ENCODE data around the gene NAAA.
A peak's percentile ranks its signal among the peaks of the same experiment; 100 is the strongest.
"Not testable (repeated sequence)": the region's sequence is repeated elsewhere in the genome, so short reads cannot be mapped to it uniquely, and the experiment has no call there.

The NAAA gene

DNA sequence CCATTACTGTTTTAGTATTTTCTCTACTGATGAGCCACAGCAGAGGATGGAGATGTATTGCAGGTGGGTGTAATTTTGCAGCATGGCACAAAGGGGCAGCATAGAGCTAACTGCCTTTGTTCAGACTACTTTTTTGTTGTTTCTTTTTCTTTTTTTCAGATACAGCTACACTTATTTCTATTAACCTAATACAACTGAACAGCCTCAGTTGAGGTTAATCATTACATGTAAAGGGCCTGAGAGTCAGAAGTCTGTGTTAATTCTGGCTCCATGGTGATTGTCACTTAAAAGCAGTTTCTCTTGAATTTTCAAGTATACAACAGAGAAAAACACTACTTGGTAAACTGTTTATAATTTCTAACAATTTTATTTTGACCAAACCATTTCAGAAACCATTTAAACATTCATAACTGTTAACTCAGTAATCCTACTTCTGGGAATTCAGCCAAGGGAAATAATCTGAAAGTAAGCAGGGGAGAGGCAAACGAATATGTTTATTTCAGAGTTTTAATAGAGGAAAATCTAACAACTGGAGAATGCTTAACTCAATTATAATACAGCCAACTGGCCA, 24.6 kb downstream of the NAAA start:
- DNase-seq, result peak; percentile 26

DNA sequence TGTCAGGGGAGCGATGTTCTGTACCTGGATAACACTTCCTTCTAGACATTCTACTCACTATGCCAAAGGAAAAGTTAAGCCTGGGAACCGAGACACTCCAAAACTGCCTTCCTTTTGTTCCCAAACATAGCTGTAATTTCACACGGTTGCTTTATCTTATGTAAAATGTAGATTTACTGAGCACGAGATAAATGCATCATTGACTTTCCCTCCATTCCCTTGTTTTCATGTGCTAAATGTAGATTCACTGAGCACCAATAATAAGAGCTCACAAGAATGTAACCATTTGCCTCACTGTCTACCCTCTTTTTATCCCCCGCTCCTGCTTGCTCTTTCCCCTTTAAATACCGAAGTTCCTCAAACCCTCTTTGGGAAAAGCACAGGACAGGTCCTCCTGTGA, 27.8 kb downstream of the NAAA start:
- no peak for DNase-seq

DNA sequence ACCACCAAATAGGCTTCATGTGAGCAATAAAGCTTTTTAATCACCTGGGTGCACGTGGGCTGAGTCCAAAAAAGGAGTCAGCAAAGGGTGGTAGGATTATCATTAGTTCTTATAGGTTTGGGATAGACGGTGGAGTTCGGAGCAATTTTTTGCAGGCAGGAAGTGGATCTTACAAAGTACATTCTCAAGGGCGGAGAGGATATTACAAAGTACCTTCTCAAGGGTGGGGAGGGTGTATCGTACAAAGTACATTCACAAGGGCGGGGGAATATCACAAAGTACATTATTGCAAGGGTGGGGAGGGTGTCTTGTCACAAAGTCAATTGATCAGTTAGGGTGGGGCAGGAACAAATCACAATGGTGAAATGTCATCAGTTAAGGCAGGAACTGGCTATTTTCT, 30.0 kb downstream of the NAAA start:
- not testable (repeated sequence) for DNase-seq

DNA sequence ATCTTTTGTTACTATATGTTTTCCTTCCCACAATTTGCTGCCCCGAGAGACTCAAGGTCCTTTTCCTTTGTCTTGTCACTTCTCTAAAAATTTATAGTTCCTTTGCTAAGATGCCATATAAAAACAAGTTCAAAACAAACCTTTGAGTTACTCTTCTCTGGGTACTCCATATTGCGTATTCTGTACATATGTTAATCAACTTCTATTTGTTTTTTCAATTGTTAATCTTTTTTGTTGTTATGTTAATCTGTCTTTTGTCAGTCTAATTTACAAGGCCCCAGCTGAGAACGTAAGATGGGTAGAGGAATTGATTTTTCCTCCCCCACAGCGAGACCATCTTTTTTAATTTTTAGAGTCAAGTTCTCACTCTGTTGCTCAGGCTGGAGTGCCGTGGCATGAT, 31.4 kb downstream of the NAAA start:
- DNase-seq, result no peak

DNA sequence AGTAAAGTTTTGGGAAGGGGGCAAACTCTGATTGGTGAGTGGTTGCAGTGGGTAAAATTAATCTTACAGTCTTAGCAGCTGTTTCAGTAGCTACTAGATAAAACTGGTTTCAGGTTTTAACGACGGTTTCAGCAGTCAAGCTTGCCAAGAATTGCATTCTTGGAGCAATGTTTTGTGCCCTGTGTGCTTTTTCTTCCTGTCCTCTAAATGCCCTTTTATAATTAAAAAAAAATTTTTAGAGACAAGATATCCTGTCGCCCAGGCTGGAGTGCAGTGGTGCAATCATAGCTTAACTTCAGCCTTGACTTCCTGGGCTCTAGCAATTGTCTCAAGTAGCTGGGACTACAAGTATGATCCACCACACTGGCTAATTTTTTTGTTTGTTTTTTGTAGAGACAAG, 32.3 kb downstream of the NAAA start:
- no peak for DNase-seq

DNA sequence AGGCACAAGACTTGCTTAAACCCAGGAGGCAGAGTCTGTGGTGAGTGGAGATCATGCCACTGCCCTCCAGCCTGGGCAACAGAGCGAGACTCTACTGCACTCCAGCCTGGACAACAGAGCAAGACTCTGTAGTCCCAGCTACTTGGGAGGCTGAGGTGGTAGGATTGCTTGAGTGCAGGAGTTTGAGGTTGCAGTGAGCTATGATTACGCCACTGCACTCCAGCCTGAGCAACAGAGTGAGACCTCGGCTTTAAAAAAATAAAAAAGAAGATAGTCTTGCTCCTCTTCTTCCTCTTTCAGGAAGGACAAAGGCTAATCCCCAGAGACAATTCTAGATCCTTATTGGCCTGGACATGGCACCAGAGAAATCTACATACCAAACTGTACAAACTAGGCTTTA, 32.8 kb downstream of the NAAA start:
- no peak for DNase-seq

DNA sequence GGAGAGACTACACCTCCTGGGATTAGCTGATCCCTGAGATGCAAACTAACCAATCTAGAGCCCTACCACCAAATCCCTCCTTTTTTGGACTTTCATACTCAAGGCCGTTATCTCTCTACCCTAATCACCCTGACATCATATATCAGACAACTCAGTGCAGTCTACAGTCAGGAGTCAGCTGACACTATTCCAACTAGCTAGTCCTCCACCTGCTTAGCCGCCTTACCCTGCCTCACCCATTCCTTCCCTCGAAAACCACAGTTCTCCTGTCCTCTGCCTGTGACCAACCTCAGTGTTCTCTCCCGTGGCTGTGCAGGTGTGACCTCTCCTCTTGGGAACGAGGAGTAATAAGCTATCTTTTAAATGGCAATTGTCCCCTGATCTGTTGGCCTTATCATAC, 36.7 kb downstream of the NAAA start:
- DNase-seq, result no peak

DNA sequence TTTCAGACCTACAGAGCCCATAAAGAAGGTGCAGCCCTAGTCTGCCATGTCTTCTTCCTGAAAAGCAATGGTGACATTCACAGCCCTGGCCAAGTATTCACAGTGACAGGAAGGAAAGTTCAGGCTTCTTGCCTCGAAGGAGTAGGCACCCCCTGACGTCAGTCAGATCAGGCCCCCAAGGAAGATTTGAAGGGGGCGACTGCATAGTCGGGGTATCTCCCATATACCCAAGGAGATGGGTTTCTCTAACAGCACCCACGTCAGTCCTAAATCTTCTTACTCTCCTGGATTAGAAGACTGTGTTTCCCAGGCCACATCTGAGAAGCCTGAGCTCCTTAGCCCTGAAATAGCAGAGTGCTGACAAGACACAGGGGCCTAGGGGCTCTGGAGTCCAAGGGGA, 38.5 kb downstream of the NAAA start, which contains the start of gene PPEF2:
Gene PPEF2, minus strand, starts transcription at position 101 of the 400 bp plus-strand sequence. CDS start 6,127 bp downstream, outside the sequence.
- no peak for DNase-seq

DNA sequence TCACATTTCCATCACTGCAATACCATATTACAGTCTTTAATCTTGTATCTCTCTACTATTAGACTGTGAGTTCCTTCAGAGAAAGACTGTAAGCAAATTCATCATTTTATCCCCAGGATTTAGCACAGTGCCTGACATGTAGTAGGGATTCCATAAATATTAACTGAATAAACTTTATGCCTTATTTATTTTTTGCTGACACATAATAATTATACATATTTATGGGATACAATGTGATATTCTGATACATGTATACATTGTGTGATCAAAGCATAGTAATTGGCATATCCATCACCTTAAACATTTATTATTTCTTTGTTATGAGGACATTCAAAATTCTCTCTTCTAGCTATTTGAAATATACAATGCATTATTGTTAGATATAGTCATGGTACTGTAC, 42.3 kb downstream of the NAAA start:
- no peak for DNase-seq

DNA sequence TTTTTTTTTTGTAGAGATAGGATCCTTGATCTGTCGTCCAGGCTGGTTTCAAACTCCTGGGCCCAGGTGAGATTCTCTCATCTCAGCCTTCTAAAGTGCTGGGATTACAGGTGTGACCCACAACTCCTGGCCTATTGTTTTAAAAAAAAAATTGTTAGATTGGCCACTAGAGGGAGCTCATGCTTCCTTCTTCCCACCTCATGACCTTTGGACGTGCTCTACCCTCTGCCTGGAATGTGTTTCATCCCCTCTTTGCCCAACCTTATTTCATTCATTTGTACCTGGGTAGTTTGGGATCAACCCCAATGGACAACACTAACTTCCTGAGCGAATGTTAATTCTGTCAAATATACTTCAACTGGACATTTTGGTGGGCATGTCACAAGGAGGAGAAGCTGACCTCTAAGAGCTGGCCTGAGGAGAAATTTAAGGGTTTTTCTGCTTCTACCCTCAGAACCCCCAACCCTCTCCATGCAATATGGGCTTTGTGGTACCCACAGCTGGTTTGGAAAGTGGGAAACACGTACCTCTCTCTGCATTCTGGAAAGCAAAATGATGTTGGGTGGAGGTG, 45.0 kb downstream of the NAAA start:
- DNase-seq, result peak; percentile 40

DNA sequence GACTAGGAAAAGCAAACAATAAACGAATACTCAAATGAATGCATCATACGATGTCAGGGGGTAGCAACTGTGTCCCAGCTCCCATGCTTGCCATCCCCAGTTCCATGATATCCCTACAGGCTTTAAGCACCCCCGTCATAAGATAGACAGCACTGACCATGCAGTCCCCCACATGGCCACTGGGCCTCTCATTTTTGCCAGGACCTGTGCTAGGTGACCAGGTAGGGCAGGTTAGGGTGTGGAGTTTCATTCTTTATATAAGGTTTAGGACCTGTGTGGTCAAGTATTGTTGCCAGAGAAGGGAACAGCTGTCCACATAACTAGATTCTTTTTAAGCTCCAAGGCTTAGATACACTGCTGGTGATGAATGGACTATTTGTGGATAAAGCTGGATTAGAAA, 48.3 kb downstream of the NAAA start:
- no peak for DNase-seq

DNA sequence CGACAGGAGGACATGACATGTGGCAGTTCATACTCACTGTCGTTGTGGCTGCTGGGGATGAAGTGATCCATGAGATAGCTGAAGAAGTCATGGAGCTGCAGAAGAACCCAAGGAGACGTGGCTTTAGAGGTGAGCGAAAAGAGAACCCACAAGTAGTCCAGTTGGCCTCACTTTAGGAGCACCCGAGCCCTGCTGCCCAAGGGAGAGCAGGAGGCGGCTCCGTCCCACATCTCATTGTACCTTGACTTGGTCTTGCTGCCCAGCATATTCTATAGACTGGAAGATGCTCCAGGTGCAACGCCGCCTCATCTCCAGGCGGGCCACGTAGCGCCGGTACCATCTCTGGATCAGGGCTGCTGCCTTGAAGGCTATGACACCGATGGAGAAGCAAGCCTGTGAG, 49.2 kb downstream of the NAAA start:
- no peak for DNase-seq

DNA sequence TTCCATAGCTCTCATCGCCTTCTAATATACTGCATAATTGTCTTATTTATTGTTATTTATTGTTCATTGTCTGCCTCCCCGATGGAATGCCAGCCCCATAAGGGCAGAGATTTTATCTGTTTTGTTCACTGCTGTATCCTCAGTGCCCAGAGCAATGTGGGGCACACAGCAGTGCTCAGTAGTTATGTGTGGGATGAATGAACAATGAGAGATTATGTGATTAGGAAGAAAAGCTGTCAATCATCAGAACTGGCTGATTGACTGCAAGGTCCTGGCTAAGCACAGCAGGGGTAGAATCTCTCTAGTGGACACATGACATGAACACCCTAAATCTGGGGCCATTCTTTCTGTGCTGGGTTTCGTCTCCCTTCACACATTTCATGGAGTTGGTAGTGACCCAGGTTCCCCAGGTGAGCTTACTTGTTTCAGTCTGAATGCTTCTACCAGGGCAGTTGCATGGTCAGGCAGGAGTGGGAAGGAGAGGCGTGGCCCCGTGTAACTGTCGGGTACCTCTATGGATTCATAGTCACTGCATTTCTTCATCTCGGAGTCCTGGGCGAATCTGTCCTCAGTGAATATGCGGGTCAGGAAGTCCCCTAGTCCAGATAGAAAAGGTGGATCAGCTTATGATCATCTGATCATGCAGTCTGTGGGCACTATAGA, 51.1 kb downstream of the NAAA start:
- no peak for DNase-seq

DNA sequence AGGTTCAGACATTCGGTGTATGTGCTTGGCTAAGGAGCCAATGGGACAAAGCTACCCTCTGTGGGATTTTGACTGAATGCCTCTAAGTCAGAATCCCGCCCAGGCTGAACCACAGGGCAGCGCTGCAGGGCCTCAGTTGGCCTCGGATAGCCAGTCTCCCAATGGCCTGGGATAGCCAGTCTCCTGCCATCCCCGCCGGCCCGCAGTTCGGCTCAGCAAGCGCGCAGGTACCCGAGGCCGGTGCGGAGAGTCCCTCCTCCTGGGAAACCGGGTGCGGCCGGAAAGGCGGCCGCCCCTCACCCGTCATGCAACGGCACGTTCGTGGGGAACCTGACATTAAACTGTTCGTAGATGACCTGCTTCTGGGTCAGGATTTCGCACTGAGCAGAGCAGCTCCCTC, 54.7 kb downstream of the NAAA start:
- DNase-seq, result no peak

DNA sequence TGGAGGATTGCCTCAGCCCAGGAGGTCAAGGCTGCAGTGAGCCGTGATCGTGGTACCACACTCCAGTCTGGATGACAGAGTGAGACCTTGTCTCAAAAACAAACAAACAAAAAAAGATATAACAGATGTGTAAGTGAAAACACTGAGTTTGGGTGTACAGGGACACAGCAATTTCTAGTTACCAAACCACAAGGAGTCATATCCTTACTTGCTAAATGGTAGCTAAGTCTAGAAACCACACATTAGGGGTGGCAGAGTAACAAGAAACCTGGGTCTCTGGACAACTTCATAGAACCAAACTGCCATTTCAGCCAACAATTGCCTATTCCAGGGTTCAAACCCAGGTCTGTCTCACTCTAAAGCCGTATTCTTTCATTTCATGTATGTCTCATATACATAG, 59.3 kb downstream of the NAAA start:
- DNase-seq, result no peak

DNA sequence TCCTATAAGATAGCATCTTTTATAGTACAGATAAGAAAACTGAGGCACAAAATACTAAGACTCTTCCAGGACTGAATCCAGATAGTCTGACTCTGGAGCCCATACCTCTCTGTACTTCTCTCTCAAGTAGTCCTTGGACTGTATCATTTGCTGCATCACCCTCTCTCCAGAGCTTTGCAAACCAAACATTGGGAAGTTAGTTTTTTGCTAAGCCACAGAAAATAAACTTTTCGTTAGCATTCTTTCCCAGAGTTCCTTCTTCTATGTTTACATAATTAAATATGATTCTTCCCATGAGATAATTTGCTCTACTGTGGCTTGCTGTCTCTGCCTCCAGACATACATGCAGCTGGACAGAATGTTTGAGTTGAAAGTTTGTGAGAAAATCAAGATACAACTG, 60.5 kb downstream of the NAAA start:
- DNase-seq, result no peak

DNA sequence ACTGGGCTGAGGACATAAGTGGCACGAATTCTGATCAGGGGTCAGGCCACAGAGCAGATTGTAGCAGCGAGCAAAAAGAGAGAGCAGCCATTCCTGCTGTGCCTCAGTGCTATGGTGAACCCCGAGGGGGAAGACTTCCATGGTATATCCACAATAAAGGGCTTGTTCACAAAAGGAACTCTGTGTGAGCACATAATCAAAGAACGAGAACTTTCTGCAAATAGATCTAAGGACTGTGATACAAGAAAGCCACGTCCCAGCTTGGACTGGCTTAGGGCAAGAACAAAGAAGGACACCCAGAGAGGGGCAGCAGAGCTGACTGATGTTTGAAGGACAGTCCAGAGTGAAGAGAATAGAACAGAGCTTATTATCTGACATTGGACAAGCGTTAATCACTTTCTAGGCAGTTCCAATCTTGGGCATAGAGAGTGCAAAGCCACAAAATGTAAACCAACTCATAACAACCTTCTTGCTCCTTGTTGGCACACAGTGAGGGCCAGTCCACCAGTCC, 62.5 kb downstream of the NAAA start:
- no peak for DNase-seq

DNA sequence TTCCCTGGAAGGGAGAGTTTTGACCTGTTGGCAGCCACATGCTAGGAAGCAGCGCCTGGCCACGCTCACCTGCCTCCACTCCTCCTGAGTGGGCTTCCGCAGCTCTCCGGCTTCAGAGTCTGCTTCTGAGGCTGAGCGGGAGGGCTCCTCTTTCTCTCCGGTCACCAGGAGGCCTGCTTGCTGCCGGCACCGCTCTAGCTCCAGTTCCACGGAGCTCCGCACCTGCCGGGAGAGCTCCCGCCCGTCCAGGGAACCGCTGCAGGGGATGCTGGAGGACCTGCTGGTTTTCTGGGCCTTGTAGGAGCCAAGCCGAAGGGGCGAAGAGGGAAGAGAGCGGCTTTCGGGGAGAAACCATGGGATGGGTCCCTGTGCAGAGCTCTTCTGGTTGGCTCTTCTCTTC, 64.6 kb downstream of the NAAA start:
- DNase-seq, result no peak

DNA sequence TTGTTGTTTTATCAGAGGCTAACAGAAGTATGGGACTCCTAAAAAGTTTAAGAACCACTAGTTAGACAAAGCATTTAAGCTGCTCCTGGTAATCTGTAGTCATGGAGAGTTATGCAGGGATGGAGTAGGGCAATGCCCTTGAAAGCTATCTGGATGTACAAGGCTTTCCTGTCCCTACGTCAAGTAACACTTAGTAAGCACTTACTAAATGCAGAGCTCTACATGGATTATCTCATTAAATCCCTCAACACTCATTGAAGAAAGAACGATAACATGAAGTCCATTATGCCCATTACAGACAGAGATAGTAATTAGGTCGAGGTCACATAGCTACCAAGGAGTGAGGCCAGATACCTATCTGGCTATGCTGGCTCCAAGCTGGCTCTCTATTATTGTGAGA, 71.7 kb downstream of the NAAA start:
- no peak for DNase-seq

DNA sequence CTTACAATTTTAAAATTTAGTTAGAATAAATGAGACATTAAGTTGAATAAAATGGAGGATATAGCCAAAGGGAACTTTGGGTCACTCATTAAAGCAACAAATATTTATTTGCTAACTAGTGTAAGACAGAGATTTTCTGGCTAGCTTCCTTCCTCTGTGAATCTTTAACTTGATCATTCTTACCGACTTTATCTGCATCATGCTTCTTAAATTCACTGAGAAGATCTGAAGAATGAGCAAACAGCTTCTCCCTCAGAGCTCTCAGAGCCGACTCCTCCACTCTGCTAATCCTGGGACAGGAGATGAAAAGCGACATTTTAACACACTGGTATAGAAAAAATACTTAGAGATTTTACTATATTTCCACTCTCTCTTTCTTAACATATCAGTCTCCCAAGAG, 73.7 kb downstream of the NAAA start:
- DNase-seq, result no peak
